Nephron (organoid): ENCODE measurements around the gene ZNF548.

Source experiments
- H3K27ac Mint-ChIP-seq, 3 experiments: 2 replicates each; pipeline ENCODE4 v1.8.0; 2020; ENCODE audit warnings: mixed read lengths in 3 of 3, mild to moderate bottlenecking in 2 of 3, moderate library complexity in 1 of 3
- H3K27me3 Mint-ChIP-seq: 2 replicates; pipeline ENCODE4 v1.8.0; 2021; ENCODE audit warnings: low read depth, mild to moderate bottlenecking, moderate library complexity, mixed read lengths
- H3K36me3 Mint-ChIP-seq: 2 replicates; pipeline ENCODE4 v1.8.0; 2020; ENCODE audit warnings: low read depth, mixed read lengths
- H3K4me1 Mint-ChIP-seq: 2 replicates; pipeline ENCODE4 v1.8.0; 2020; ENCODE audit warnings: mixed read lengths
- H3K4me3 Mint-ChIP-seq, 3 experiments: 2 replicates each; pipeline ENCODE4 v1.8.0; 2020; ENCODE audit warnings: mild to moderate bottlenecking in 3 of 3, mixed read lengths in 3 of 3, moderate library complexity in 2 of 3
- H3K9me3 Mint-ChIP-seq: 2 replicates; pipeline ENCODE4 v1.8.0; 2020; ENCODE audit warnings: mixed read lengths
- TF ChIP-seq, protein P1 (sequence below), 3 experiments: fragments of 200-600 bp; sonication (generic); IDR thresholded peaks; one replicate each; pipeline ENCODE4 v1.5.0; 2021; ENCODE audit warnings: antibody characterized with exemption in 3 of 3; ENCODE audit not compliant: unreplicated experiment in 3 of 3

ZNF548 gene

DNA sequence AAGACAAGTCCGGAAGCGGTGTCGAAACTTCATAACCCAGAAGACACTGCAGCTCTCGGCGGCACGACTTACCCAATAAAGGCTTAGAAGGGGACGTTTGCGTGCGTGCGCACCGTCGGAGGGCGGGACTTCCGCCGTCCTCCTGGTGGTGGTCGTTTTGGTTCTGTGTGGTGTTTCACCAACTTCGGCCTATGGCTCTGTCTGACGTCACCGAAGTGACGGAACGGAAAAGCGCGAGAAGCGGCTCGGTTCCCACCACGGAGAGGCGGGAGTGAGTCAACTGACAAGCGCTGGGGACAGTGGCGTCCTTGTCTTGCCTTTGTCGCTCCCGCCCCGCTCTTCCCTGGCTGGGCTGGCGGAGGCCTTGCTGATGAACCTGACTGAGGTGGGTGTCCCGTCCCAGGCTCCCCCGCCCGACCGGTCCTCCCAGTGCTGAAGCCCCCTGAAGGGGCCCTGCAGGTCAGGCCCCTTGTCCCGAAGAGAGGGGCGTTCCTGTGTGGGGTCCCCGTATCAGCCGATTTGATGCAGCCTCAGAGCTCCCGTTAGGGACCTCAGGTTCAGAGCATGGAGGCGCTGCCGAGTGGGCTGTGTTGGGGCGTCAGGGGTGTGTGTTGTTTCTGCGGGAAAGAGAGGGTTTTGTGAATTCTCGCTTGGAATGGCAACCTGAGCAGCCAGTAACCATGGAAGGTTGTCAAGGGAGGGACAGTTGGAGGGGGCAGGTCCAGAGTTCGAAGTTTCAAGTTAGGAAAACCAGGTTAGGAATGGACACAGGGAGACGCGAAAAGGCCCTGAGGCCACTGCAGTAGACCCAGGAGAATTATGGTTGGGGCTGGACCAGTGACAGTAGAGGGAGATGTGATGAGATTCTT lies at the start of gene ZNF548:
ZNF548 (plus strand) TSS at position 125 of the 869 bp plus-strand sequence; CDS start at position 371, 246 bp downstream.
- TF ChIP-seq, protein P1, sequence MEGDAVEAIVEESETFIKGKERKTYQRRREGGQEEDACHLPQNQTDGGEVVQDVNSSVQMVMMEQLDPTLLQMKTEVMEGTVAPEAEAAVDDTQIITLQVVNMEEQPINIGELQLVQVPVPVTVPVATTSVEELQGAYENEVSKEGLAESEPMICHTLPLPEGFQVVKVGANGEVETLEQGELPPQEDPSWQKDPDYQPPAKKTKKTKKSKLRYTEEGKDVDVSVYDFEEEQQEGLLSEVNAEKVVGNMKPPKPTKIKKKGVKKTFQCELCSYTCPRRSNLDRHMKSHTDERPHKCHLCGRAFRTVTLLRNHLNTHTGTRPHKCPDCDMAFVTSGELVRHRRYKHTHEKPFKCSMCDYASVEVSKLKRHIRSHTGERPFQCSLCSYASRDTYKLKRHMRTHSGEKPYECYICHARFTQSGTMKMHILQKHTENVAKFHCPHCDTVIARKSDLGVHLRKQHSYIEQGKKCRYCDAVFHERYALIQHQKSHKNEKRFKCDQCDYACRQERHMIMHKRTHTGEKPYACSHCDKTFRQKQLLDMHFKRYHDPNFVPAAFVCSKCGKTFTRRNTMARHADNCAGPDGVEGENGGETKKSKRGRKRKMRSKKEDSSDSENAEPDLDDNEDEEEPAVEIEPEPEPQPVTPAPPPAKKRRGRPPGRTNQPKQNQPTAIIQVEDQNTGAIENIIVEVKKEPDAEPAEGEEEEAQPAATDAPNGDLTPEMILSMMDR (IDR thresholded peaks at IDR 0.05; ENCODE audit: unreplicated experiment in 3 of 3) = peak; percentile 13 to 30 (median 20)
- Mint-ChIP-seq H3K4me1 (peaks cover 21% of the 10 kb centered on the region), H3K27ac (peak within 1 kb of the TSS; percentile 95 to 98 (median 98)), H3K4me3 (peak within 1 kb of the TSS; percentile 92 to 100 (median 97)), H3K9me3 (peaks cover 19% of the 10 kb centered on the region), H3K27me3 (no peaks in the 10 kb centered on the region), H3K36me3 (peaks cover 49% of the 10 kb centered on the region)

DNA sequence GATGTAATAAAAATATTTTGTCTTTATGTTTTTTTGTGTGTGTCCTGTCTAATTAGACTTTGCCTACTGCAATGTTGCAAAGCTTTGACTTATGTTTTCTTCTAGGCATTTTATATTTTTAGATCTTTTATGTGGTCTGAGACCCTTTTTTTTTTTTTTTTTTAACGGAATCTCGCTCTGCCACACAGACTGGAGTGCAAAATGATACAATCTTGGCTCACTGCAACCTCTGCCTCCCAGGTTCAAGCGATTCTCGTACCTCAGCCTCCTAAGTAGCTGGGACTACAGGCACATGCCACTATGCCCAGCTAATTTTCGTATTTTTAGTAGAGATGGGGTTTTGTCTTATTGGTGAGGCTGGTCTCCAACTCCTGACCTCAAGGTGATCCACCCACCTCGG lies 47.1 kb upstream of the ZNF548 start:
- H3K27me3 Mint-ChIP-seq = peaks cover 21% of the 10 kb centered on the region
- no peaks in the 10 kb centered on the region for H3K9me3 Mint-ChIP-seq
- H3K4me3 Mint-ChIP-seq = no peak overlapping the region
- TF ChIP-seq, protein P1 (IDR thresholded peaks at IDR 0.05; ENCODE audit: unreplicated experiment in 3 of 3) = no peak
- no peak overlapping the region for H3K27ac Mint-ChIP-seq
- H3K4me1 Mint-ChIP-seq = no peaks in the 10 kb centered on the region
- no peaks in the 10 kb centered on the region for H3K36me3 Mint-ChIP-seq

DNA sequence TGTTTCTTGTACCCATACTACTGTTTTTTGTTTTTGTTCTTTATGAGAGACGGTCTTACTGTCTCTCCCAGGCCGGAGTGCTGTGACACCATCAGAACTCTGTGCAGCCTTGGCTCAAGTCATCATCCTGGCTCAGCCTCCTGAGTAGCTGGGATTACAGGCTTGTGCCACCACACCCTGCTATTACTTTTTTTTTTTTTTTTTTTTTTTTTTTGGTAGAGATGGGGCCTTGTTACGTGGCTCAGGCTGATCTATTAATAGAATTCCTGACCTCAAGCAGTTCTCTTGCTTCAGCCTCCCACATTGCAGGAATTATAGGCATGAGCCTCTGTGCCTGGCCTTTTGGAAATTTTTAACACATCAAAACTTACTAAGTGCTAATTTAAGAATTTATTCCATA lies 41.5 kb upstream of the ZNF548 start:
- Mint-ChIP-seq H3K27me3 (peaks cover 17% of the 10 kb centered on the region), H3K4me3 (no peak overlapping the region), H3K4me1 (peaks cover 25% of the 10 kb centered on the region), H3K36me3 (peaks cover 17% of the 10 kb centered on the region), H3K9me3 (peaks cover 8% of the 10 kb centered on the region), H3K27ac (no peak overlapping the region)
- TF ChIP-seq, protein P1 (IDR thresholded peaks at IDR 0.05; ENCODE audit: unreplicated experiment in 3 of 3) = no peak

DNA sequence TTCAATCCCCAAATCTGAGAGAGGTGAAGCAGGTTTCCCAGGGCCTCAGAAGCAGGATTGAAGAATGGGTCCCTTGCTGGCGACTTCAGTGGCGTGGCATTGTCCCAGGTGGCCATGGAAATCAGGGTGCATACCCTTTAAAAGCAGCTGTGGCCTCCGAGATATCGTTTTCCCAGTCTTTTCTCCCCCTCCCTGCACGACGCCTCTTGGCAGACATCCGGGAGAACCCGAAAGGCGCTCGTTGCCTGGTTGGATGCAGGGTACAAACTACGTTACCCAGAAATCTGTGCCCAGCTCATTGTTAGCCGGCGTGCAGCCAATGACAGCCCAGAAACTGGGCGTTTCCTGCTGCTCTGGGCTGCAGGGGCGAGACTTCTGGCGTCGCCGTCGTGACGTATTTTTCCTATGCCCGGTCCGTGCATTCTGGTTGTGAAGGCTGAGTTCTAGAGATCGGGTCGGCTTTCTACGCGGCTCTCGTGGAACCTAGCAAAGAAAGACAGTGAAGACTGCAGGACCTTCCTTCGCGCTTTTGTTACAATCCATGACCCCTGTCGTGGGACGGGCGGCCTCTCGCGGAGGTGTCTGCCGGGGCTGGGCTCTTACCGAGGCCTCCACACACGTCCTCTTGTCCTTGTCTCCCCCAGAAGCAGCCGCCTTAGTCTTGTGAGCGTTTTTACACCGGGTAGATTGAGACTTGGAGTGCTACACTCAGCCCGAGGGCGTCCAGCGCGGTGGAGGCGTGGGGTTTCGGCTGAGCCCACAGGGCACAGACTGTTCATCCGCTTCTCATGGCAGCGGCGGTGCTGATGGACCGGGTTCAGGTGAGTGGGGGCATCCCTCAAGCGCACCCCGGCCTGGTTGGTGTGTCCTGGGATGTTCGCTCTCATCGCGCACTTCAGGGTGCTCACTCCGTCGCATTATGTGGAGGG lies 38.5 kb upstream of the ZNF548 start, which contains the start of gene ZNF304:
ZNF304 (plus strand) TSS at position 395 of the 929 bp plus-strand sequence; CDS start at position 789, 394 bp downstream.
- H3K9me3 Mint-ChIP-seq = peaks cover 11% of the 10 kb centered on the region
- TF ChIP-seq, protein P1 (IDR thresholded peaks at IDR 0.05; ENCODE audit: unreplicated experiment in 3 of 3) = no peak
- H3K36me3 Mint-ChIP-seq = peaks cover 43% of the 10 kb centered on the region
- peaks cover 29% of the 10 kb centered on the region for H3K4me1 Mint-ChIP-seq
- H3K4me3 Mint-ChIP-seq = peak within 1 kb of the TSS; percentile 98 to 99 (median 99)
- peak within 1 kb of the TSS; percentile 85 to 99 (median 94) for H3K27ac Mint-ChIP-seq
- peaks cover 11% of the 10 kb centered on the region for H3K27me3 Mint-ChIP-seq

DNA sequence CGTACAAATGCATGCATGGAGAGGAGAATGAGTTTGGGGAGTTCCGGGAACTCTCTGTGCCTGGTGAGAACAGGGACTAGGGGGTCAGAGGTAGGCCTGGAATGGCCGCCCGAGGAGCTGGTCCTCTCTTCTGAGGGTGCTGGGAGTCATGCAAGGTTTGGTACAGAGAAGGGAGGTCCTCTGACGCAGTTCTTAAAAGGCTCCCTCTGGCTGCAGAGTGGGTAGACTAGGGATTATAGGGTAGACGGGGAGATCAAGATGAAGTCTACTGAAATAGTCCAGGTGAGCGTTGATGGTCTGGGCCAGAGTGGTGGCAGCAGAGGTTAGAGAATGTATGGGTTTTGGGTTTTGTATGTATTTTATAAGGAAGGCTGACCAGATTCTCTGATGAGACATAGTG lies 37.8 kb upstream of the ZNF548 start:
- peaks cover 29% of the 10 kb centered on the region for H3K4me1 Mint-ChIP-seq
- H3K27ac Mint-ChIP-seq = peak overlapping the region in 2 of 3 experiments; percentile 94 to 99
- TF ChIP-seq, protein P1 (IDR thresholded peaks at IDR 0.05; ENCODE audit: unreplicated experiment in 3 of 3) = no peak
- peaks cover 7% of the 10 kb centered on the region for H3K27me3 Mint-ChIP-seq
- peaks cover 13% of the 10 kb centered on the region for H3K9me3 Mint-ChIP-seq
- peaks cover 50% of the 10 kb centered on the region for H3K36me3 Mint-ChIP-seq
- H3K4me3 Mint-ChIP-seq = peak overlapping the region; percentile 98 to 99 (median 99)
